ENCODE data around the gene SAFB2.
A peak's percentile ranks its signal among the peaks of the same experiment; 100 is the strongest.

SAFB2 gene

DNA sequence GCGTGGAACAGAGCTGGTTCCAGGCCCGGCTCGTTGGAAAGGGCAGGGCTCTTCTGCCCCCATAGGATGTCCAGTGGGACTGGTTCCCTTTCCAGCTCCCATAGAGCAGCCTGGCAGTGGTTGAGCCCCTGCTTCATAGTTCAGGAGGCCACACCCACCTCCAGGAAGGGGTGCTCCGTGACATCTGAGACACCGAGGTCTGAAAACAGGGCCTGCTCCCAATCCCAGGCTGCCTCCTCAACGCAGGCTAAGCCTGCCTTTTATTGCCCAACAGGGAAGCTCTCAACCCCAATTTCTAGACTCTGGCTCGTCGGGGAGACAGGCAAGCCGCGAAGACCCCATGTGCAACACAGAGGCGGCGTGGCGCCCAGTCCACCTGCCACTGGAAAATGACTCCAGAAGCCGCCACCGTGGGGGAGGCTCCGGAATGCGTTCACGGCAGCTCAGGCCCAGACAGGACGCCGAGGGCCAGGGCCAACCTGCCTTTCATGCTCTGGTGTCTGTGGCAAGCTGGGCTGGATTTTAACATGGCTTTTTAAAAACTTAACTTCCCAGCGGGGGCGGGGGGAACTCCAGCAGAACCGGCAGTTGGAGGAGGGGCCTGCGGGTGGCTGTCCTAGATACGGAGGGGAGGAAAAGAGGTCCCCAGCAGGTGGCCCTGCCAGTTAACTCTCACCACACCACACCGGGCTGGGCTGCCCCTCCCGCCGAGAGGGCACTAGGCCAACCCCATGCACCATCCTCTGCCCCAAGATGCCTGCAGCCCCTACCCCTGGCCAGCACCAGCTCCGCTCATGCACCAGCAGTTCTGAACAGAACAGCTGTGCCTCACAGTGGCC, 36.9 kb downstream of the SAFB2 start:
- TF ChIP-seq, protein P1, sequence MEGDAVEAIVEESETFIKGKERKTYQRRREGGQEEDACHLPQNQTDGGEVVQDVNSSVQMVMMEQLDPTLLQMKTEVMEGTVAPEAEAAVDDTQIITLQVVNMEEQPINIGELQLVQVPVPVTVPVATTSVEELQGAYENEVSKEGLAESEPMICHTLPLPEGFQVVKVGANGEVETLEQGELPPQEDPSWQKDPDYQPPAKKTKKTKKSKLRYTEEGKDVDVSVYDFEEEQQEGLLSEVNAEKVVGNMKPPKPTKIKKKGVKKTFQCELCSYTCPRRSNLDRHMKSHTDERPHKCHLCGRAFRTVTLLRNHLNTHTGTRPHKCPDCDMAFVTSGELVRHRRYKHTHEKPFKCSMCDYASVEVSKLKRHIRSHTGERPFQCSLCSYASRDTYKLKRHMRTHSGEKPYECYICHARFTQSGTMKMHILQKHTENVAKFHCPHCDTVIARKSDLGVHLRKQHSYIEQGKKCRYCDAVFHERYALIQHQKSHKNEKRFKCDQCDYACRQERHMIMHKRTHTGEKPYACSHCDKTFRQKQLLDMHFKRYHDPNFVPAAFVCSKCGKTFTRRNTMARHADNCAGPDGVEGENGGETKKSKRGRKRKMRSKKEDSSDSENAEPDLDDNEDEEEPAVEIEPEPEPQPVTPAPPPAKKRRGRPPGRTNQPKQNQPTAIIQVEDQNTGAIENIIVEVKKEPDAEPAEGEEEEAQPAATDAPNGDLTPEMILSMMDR (IDR thresholded peaks at IDR 0.05) = no peak

DNA sequence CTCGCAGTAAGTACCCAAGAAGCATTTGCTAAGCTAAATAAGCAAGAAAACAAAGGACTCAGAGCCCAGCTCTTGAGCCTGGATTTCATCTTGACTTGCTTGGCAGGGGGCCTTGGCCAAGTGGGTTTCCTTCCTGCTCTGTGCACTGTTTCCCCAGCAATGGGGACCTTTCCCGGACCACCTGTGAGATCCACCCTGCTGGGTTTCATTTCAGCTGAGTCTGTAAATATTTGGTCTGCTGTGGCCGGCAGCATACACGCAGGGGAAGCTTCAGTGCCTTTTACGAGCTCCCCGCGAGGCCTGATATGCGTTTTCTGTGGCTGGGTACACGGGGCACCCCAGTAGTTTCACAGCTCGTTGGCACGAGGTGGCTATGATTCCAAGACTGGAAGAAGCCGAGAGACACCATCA, 42.4 kb downstream of the SAFB2 start:
- TF ChIP-seq, protein P1 (IDR thresholded peaks at IDR 0.05) = no peak

DNA sequence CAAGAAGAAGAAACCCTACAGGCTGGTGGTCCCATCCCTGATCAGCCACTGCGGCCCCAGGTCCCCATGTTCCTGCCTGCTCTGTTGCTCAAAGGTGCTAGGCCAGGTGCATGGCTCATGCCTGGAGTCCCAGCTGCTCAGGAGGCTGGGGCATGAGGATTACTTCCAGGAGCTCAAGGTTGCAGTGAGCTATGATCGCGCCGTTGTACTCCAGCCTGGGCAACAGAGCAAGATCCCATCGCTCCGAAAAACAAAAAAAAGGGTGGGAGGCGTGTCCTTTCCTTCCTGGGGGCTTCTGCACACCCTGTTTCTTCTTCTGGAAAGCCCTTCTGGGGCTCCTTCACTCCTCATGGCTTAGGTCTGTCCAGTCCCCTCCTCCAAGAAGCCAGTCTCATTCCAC, 42.9 kb downstream of the SAFB2 start:
- TF ChIP-seq, protein P1 (IDR thresholded peaks at IDR 0.05) = no peak

DNA sequence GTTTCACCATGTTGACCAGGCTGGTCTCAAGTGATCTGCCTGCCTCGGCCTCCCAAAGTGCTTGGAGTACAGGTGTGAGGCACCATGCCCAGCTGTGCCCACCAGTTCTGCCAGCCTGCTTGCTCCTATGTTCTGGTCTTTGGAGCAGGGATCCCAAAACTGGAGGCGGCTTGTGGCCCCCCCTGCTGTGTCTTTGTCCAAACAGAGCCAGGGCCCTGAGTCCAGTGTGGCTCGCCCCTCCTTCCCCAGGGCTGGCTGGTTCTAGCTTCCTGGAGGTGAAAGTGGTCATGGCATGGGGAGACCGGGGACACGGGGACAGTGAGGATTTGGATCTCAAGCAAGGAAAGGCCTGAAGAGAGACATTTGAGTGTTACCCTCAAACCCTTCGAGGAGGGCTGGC, 43.3 kb downstream of the SAFB2 start:
- TF ChIP-seq, protein P1 (IDR thresholded peaks at IDR 0.05) = no peak

DNA sequence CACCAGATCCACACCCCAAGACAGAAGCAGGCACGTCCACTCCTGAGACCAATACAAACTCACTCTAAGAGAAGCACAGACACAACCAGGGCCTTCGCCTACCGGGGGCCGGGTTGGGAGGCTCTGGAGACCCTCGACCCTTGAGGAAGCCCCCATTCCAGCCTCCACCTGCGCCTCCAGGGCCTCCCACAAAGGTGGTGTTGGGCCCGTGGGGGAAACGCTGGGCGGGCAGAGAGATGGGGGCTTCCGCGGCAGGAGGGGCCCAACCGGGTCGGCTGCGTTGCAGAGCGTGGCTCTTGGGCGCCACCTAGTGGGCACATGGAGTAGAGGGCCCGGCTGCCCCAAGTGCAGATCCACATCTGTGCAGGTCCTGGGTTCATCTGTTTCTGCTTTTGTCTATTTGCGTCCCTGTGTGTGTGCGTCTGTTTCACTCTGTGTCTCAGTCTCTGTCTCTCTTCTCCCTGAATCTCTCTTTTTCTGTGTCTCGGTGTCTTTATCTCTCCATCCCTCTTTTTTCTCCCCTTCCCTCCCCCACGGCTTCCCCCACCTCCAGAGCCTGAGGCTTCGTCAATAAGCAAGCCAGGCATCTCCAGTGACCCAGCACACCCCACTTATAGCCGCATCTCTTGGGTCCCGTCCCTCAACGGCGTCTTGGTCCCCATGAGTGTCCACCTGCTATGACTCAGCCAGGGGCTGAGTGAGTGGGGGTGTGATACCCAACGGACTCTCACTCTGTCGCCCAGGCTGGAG, 44.3 kb downstream of the SAFB2 start:
- TF ChIP-seq, protein P1 (IDR thresholded peaks at IDR 0.05) = peak; percentile 98

DNA sequence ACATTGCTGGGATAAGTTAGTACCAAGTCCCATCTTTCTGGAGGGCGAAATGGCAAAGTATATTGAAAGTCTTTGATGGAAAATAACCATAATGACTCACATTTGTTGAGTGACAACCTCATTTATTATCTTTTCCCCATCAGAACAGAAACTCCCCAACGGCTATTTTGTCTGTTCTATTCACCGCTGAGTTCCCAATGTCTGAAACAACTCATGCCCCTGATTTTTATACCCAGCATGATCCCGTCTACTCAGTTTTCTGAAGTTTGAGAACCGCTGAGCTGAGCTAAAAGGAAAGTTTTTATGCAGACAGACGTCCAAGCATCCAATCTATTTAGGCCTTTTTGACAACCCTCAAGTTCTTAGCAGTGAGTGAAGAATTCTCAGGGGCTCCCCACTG, 47.0 kb downstream of the SAFB2 start:
- TF ChIP-seq, protein P1 (IDR thresholded peaks at IDR 0.05) = no peak

DNA sequence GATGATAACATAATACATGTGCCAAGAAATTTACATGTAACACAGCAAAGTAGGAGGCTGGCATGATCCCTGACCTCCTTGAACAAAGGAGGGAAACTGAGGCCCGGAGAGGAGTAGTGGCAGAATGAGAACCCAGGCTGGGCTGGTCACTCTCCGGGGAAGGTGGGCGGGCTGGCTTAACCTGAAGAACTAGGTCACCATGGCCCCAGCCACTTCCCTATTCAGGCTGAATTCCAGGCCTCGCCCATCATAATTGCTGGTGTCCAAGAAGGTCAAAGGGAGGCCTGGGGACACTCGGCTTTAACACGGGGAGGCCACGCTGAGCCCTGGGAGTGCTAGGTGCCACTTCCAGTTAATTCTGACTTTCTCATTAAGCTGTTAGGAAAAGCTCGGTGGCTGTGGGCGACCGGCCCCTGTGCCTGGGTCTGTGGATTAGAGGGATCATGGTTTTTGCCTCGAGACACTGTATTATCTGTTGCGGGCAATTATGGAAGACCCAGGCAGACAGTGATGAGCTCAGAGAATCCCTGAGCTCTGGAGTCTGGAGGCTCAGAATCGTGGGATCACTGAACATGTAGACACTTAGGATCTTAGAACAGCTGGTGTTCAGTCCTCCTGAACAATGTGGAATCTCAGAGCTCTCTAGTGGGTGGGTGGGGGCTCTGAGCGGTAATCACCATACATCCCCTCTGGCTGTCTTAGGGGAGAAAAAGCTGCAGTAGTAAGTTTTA, 49.9 kb downstream of the SAFB2 start:
- TF ChIP-seq, protein P1 (IDR thresholded peaks at IDR 0.05) = no peak

All from LNCAP (cell line).